ENCODE measurements around the gene ASB2. TPM values are rescaled to one million over a fixed set of nuclear protein-coding genes. Genes with fewer than 3 reads are reported as not detected.
A peak's percentile ranks its signal among the peaks of the same experiment; 100 is the strongest.

The ASB2 gene
- total and polyA plus RNA-seq, 2 of the 4 experiments (the other 2 are of a cell fraction): 0.54 to 0.77 TPM

DNA sequence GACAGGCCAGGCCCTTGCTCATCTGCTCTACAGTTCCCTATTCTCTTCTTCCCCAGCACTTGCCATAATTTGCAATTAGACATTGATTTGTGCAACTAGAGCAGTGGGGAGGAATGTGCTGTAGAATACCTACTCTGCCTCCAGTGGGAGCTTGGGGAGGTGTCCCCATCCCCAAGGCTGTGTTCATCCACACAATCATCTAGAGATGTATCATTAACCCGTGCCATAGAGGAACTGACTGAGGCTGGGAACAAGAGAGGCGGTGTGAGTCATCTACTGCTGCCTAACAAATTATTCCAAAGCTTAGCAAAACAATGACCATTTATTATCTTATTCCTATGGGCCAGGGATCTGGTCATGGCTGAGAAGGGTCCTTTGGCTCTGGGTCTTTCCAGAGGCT, 44.6 kb upstream of the ASB2 start:
- POLR2A ChIA-PET (ENCODE audit: unreplicated experiment): no interaction called here

More for the DNA sequence above, 44.6 kb upstream of the ASB2 start:
- H3K4me3 ChIP-seq (ENCODE audit: insufficient read depth, low read depth, low read length): no peak overlapping the region
- H4K5ac ChIP-seq (ENCODE audit: low read depth, low read length): no peak overlapping the region
- no peak overlapping the region for H2AFZ ChIP-seq (replicated peaks; ENCODE audit: low read length, poor library complexity)
- no peaks in the 10 kb centered on the region for H3K79me1 ChIP-seq (ENCODE audit: low read depth in 1 of 2, low read length in 2 of 2)
- no peak overlapping the region for H3K9ac ChIP-seq (ENCODE audit: low read depth, low read length)
- H2BK5ac ChIP-seq (ENCODE audit: low read depth, low read length, poor library complexity, severe bottlenecking): no peak overlapping the region
- intact Hi-C loops (cut with micrococcal nuclease): no loop called here
- WGBS, 2 experiments (ENCODE audit: extremely low coverage in 2 of 2, insufficient read length in 1 of 2): no CpG with 5 or more reads among the region's 2 CpGs
- H3K56ac ChIP-seq (ENCODE audit: extremely low read depth, insufficient read depth, low read length): no peak overlapping the region
- H4K20me1 ChIP-seq (ENCODE audit: insufficient read depth, low read length): no peaks in the 10 kb centered on the region
- H3K18ac ChIP-seq (ENCODE audit: low read depth, low read length): no peak overlapping the region
- H3K36me3 ChIP-seq (ENCODE audit: control insufficient read depth, insufficient read depth, low read length): no peaks in the 10 kb centered on the region
- no peak overlapping the region for H2BK20ac ChIP-seq (ENCODE audit: low read depth, low read length)
- no peak overlapping the region for H3K4me2 ChIP-seq (ENCODE audit: low read depth, low read length)
- no peak overlapping the region for H3K23ac ChIP-seq (ENCODE audit: low read depth, low read length)
- no peaks in the 10 kb centered on the region for H3K9me3 ChIP-seq (ENCODE audit: control insufficient read depth, insufficient read depth, low read length)
- DNase-seq (peak; percentile 11), ATAC-seq (ENCODE audit: low read depth) (no peak)
- dilution Hi-C loops (cut with HindIII; ENCODE audit: low sequenced_read_pairs, unreplicated experiment): no loop called here
- H2BK15ac ChIP-seq (ENCODE audit: low read depth, low read length): no peak overlapping the region
- in situ Hi-C loops (cut with MboI; ENCODE audit: low sequenced_read_pairs): no loop called here
- no peak overlapping the region for H2AK5ac ChIP-seq (ENCODE audit: low read depth, low read length)
- CTCF ChIA-PET: no interaction called here
- H3K27me3 ChIP-seq (ENCODE audit: control insufficient read depth, insufficient read depth, low read length): peaks cover 20% of the 10 kb centered on the region
- no peaks in the 10 kb centered on the region for H3K9me1 ChIP-seq (ENCODE audit: insufficient read depth, low read length)
- no peak overlapping the region for H3K14ac ChIP-seq (replicated peaks; ENCODE audit: low read depth, low read length)
- H3K4me1 ChIP-seq (ENCODE audit: control insufficient read depth, insufficient read depth, low read length): no peaks in the 10 kb centered on the region
- no peak overlapping the region for H3K27ac ChIP-seq (ENCODE audit: insufficient read depth, low read length)
- no peak overlapping the region for H4K8ac ChIP-seq (ENCODE audit: low read depth in 2 of 2, low read length in 2 of 2)
- H2AK9ac ChIP-seq (replicated peaks; ENCODE audit: low read depth, low read length, poor library complexity): no peak overlapping the region
- no peak overlapping the region for H2BK120ac ChIP-seq (ENCODE audit: low read depth, low read length)
- BruUV-seq (replicated peaks): no TSS peak
- no peak overlapping the region for H3K4ac ChIP-seq (ENCODE audit: low read depth, low read length)
- H4K91ac ChIP-seq (ENCODE audit: insufficient read depth, low read depth, low read length): no peak overlapping the region
- TF ChIP-seq NFE2L2 (IDR thresholded peaks at IDR 0.05; ENCODE audit: low read depth, low read length): no peak
- TF ChIP-seq MAFK (IDR thresholded peaks at IDR 0.05; ENCODE audit: low read depth, low read length): no peak
- TF ChIP-seq RAD21 (IDR thresholded peaks at IDR 0.05; ENCODE audit: low read length): no peak
- TF ChIP-seq, protein P1, sequence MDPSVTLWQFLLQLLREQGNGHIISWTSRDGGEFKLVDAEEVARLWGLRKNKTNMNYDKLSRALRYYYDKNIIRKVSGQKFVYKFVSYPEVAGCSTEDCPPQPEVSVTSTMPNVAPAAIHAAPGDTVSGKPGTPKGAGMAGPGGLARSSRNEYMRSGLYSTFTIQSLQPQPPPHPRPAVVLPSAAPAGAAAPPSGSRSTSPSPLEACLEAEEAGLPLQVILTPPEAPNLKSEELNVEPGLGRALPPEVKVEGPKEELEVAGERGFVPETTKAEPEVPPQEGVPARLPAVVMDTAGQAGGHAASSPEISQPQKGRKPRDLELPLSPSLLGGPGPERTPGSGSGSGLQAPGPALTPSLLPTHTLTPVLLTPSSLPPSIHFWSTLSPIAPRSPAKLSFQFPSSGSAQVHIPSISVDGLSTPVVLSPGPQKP (IDR thresholded peaks at IDR 0.05; ENCODE audit: borderline replicate concordance, low read depth, low read length): no peak
- TF ChIP-seq RCOR1 (IDR thresholded peaks at IDR 0.05; ENCODE audit: insufficient replicate concordance, low read length): no peak
- no peak for TF ChIP-seq MXI1 (IDR thresholded peaks at IDR 0.05; ENCODE audit: borderline replicate concordance, low read depth, low read length)
- TF ChIP-seq MAZ (IDR thresholded peaks at IDR 0.05; ENCODE audit: borderline replicate concordance, low read depth, low read length): no peak
- TF ChIP-seq CEBPB (IDR thresholded peaks at IDR 0.05; ENCODE audit: low read depth, low read length): no peak
- no peak for TF ChIP-seq SMC3 (IDR thresholded peaks at IDR 0.05; ENCODE audit: low read depth, low read length)
- TF ChIP-seq FOS (IDR thresholded peaks at IDR 0.05; ENCODE audit: low read depth, low read length): no peak
- TF ChIP-seq POLR2A (IDR thresholded peaks at IDR 0.05; ENCODE audit: low read depth, low read length): no peak
- TF ChIP-seq CHD1 (IDR thresholded peaks at IDR 0.05; ENCODE audit: low read depth, low read length): no peak
- TF ChIP-seq, protein P2, sequence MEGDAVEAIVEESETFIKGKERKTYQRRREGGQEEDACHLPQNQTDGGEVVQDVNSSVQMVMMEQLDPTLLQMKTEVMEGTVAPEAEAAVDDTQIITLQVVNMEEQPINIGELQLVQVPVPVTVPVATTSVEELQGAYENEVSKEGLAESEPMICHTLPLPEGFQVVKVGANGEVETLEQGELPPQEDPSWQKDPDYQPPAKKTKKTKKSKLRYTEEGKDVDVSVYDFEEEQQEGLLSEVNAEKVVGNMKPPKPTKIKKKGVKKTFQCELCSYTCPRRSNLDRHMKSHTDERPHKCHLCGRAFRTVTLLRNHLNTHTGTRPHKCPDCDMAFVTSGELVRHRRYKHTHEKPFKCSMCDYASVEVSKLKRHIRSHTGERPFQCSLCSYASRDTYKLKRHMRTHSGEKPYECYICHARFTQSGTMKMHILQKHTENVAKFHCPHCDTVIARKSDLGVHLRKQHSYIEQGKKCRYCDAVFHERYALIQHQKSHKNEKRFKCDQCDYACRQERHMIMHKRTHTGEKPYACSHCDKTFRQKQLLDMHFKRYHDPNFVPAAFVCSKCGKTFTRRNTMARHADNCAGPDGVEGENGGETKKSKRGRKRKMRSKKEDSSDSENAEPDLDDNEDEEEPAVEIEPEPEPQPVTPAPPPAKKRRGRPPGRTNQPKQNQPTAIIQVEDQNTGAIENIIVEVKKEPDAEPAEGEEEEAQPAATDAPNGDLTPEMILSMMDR (conservative IDR thresholded peaks at IDR 0.05; ENCODE audit: low read depth, low read length): no peak

All from IMR-90 (cell line).